Fibroblast of gingiva (primary cell): Measurements from ENCODE around the gene BNIP1.

Experiments used
- DNase-seq: peaks from one replicate; pipeline ENCODE4 v3.0.0-alpha.2; 2011; ENCODE audit warnings: low read depth

The BNIP1 gene

GRCh38 chr5:173213236-173213933 is 69.1 kb downstream of the BNIP1 start:
- no peak for DNase-seq
